Heart left ventricle (tissue), 16 donors: ENCODE measurements around the gene SLC8B1. TPM values are rescaled to one million over a fixed set of nuclear protein-coding genes. Genes with fewer than 3 reads are reported as not detected.
A peak's percentile ranks its signal among the peaks of the same experiment; 100 is the strongest.

ENCODE experiments used
- ATAC-seq, 4 donors: fragments of 200-7000 bp; cut with Tn5 transposase; one replicate each; pipeline ENCODE4 v1.9.1; 2020 to 2022; ENCODE audit warnings: moderate library complexity in 4 of 4, mild to moderate bottlenecking in 3 of 4, moderate number of reproducible peaks in 1 of 4
- DNase-seq, 5 donors: peaks; one replicate each; pipeline ENCODE4 v3.0.0-alpha.2; 2020
- H3K27ac ChIP-seq, 12 donors: fragments of 200-600 bp; sonication (generic) in 4 of 12; one replicate each; pipeline versions ENCODE4 v1.5.0 to v1.8.0; 2016 to 2022; ENCODE audit warnings: mild to moderate bottlenecking in 2 of 12
- H3K27me3 ChIP-seq, 9 donors: fragments of 200-600 bp; sonication (generic) in 2 of 9; one replicate each; pipeline versions ENCODE4 v1.5.1 to v1.8.0; 2016 to 2022; ENCODE audit warnings: mild to moderate bottlenecking in 3 of 9
- H3K36me3 ChIP-seq, 9 donors: fragments of 200-600 bp; sonication (generic) in 2 of 9; one replicate each; pipeline versions ENCODE4 v1.5.0 to v1.8.0; 2018 to 2022; ENCODE audit warnings: mild to moderate bottlenecking in 2 of 9
- H3K4me1 ChIP-seq, 12 donors: fragments of 200-600 bp; sonication (generic) in 4 of 12; one replicate each; pipeline versions ENCODE4 v1.5.0 to v1.8.0; 2016 to 2022; ENCODE audit warnings: mild to moderate bottlenecking in 3 of 12
- H3K4me3 ChIP-seq, 12 donors: fragments of 200-600 bp; sonication (generic) in 4 of 12; one replicate each; pipeline versions ENCODE4 v1.5.0 to v1.8.0; 2017 to 2022; ENCODE audit warnings: mild to moderate bottlenecking in 9 of 12, moderate library complexity in 4 of 12
- H3K9me3 ChIP-seq, 12 donors: fragments of 200-600 bp; sonication (generic) in 4 of 12; one replicate each; pipeline versions ENCODE4 v1.5.0 to v1.8.0; 2016 to 2022; ENCODE audit warnings: mild to moderate bottlenecking in 1 of 12
- POLR2A ChIP-seq, 2 donors: fragments of 450-650 bp; IDR thresholded peaks; one replicate each; pipeline ENCODE4 v1.6.1; 2017; ENCODE audit warnings: antibody characterized with exemption in 2 of 2, mild to moderate bottlenecking in 2 of 2, moderate library complexity in 2 of 2
- WGBS, 4 donors: extraction: QIAGEN DNeasy Blood & Tissue Kit in 2 of 4; methylation state at CpG; one replicate each; pipeline versions ENCODE4 v1.1.5 to v1.1.7; 2013 to 2018; 5-methylcytosine and 5-hydroxymethylcytosine counted together
- intact Hi-C, 10 donors: fragments of 100-400 bp; cut with DNase I; formaldehyde crosslinking; loops; one replicate each; pipeline versions ENCODE4 v1.11.1 to v1.14.2; 2022
- polyA plus RNA-seq, 2 donors: library from polyadenylated mRNA; stranded (reverse); fragments of 200-250 nt; gene quantifications; one replicate each; pipeline ENCODE4 v1.2.3, GENCODE V29; 2013
- total RNA-seq, 9 donors: library from RNA; depleted of rRNA in 2 of 9; stranded (reverse); fragments of >200 nt in 2 of 9; fragmentation: NEBNext Ultra II Directional in 3 of 9; extraction: Animal tissue kit (Norgen Biotek cat#: 25700) in 3 of 9; gene quantifications; one replicate each; pipeline versions ENCODE4 v1.1.0 to v1.2.4, GENCODE V29; 2016 to 2023
- TF ChIP-seq, protein P1 (sequence below), 12 donors: fragments of 200-600 bp; sonication (generic) in 4 of 12; IDR thresholded peaks; one replicate each; pipeline versions ENCODE4 v1.5.0 to v1.8.0; 2018 to 2022; ENCODE audit warnings: antibody characterized with exemption in 12 of 12, mild to moderate bottlenecking in 5 of 12
- donor health status: ischemic (EF 13 %, LVEDD 7.1; RV severe dilation, severe dysfunction).
- donor health status: healthy with polysubstance abuse.
- donor health status: DM: no; HTN: yes; CAD: no.
- donor health status: DM: no; HTN: no; CAD: no.
- donor health status: ischemic (EF 25% LVEDD 6.9; RV normal size, moderate dysfunction).
- donor health status: ischemic (EF 25% LVEDD 5.7; RV mildly dilated, moderate dysfunction).
- donor health status: healthy.
- donor health status: DM: yes; HTN: yes; CAD: no.
- donor health status: ischemic (EF 35%, LVEDD 5.7; RV mildly dilated, moderate dysfunction).
- donor health status: nonischemic (EF 11% LVEDD 7.7; RV severe dilation, severe dysfunction).
- donor health status: DM: yes; HTN: yes; CAD: no.
- donor health status: PGD.
- donor health status: ischemic (EF 29% LVEDD 5.4; RV normal size, mild dysfunction).
- donor health status: nonischemic (EF 23%, LVEDD 6.1; RV moderate dilation, normal function).

The SLC8B1 gene
- total and polyA plus RNA-seq, 11 donors: 8.8 to 33.2 (median 11.1) TPM

DNA sequence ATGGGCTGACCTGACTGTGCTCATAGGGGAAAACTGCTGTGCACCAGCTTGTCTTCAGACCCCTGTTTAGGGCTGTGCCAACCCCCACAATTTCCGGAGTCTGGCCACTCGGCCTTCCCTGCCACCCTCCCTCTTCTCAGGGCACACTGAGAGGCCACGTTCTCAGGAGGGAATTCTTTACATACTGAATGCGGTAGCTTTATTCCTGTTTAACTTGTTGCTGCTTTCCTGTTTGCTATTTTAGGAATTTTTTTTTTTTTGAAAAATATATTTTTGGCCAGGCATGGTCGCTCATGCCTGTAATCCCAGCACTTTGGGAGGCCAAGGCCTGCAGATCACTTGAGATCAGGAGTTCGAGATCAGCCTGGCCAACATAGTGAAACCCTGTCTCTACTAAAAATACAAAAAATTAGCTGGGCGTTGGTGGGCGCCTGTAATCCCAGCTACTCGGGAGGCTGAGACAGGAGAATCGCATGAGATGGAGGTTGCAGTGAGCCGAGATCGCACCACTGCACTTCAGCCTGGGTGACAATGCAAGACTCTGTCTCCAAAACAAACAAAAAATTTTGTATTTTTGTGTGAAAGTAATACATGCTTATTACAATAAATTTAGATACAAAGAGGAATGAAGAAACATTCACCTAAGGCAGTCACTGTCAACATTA is 74.1 kb downstream of the SLC8B1 start:
- Histone ChIP-seq H3K4me3 (no peak overlapping the region), H3K4me1 (peaks cover 10 to 57% (median 39%) of the 10 kb centered on the region in 12 donors), H3K27ac (peak overlapping the region; percentile 44 to 88 (median 74)), H3K27me3 (no peaks in the 10 kb centered on the region), H3K9me3 (no peaks in the 10 kb centered on the region), H3K36me3 (peaks cover 0 to 57% (median 35%) of the 10 kb centered on the region in 9 donors)
- no peak for TF ChIP-seq POLR2A (IDR thresholded peaks at IDR 0.05)
- TF ChIP-seq, protein P1, sequence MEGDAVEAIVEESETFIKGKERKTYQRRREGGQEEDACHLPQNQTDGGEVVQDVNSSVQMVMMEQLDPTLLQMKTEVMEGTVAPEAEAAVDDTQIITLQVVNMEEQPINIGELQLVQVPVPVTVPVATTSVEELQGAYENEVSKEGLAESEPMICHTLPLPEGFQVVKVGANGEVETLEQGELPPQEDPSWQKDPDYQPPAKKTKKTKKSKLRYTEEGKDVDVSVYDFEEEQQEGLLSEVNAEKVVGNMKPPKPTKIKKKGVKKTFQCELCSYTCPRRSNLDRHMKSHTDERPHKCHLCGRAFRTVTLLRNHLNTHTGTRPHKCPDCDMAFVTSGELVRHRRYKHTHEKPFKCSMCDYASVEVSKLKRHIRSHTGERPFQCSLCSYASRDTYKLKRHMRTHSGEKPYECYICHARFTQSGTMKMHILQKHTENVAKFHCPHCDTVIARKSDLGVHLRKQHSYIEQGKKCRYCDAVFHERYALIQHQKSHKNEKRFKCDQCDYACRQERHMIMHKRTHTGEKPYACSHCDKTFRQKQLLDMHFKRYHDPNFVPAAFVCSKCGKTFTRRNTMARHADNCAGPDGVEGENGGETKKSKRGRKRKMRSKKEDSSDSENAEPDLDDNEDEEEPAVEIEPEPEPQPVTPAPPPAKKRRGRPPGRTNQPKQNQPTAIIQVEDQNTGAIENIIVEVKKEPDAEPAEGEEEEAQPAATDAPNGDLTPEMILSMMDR (IDR thresholded peaks at IDR 0.05): no peak
- 66 to 72% (median 70%) methylated on average over 12 of the region's 12 CpGs for WGBS, 4 donors
- DNase-seq: peak in 1 of 5 donors; percentile 10
- intact Hi-C loops: loop anchor here in 3 of 10 donors (2.0 to 5.0 kb wide), 2 partner anchors 33 to 40 kb away; partner anchors contain the start of gene TPCN1 (in 1 of the 3)
- ATAC-seq: no peak

DNA sequence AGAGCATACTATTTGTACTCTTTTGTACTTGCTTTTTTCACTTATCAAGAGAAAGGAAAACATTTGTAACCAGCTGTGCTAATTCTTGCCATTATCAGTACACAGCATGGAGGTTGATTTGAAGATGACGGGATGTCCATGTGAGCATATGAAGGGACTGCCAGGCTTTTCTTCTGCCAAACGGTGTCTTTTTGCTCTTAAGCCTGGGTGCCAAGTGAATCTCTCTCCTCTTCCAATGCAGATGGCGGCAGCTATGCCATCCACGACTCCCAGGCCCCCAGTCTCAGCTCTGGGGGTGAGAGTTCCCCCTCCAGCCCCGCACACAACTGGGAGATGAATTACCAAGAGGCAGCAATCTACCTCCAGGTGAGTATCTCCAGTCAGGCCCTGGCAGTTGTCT is 74.8 kb downstream of the SLC8B1 start:
- Histone ChIP-seq H3K4me3 (no peak overlapping the region), H3K4me1 (peaks cover 10 to 57% (median 39%) of the 10 kb centered on the region in 12 donors), H3K27me3 (no peaks in the 10 kb centered on the region), H3K27ac (peak overlapping the region; percentile 44 to 88 (median 74)), H3K9me3 (no peaks in the 10 kb centered on the region), H3K36me3 (peaks cover 0 to 51% (median 31%) of the 10 kb centered on the region in 9 donors)
- DNase-seq (peak in 1 of 5 donors; percentile 55), ATAC-seq (peak in 2 of 4 donors; percentile 6 to 34)
- no peak for TF ChIP-seq POLR2A (IDR thresholded peaks at IDR 0.05)
- TF ChIP-seq, protein P1 (IDR thresholded peaks at IDR 0.05): no peak
- 50 to 61% (median 56%) methylated on average over 5 of the region's 5 CpGs for WGBS, 4 donors
- intact Hi-C loops: loop anchor here in 3 of 10 donors (2.0 to 5.0 kb wide), 2 partner anchors 33 to 39 kb away; partner anchors contain the start of gene TPCN1 (in 1 of the 3)

DNA sequence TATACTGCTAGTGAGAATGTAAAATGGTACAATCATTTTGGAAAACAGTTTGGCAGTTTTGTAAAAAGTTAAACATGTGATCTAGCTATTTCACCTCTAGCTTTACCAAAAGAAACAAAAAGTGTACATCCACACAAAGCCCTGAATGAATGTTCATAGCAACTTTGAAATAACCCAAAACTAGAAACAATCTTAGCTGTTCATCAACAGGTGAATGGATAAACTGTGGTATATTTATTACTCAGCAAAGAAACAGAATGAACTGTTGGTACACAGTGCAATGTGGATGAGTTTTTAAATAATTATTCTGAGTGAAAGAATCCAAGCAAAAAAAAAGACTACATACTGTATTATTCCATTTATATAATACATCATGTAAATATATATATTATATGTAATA is 77.3 kb downstream of the SLC8B1 start:
- no peak overlapping the region for H3K4me3 ChIP-seq
- peaks cover 0 to 39% (median 8%) of the 10 kb centered on the region in 9 donors for H3K36me3 ChIP-seq
- TF ChIP-seq, protein P1 (IDR thresholded peaks at IDR 0.05): no peak
- no peak for TF ChIP-seq POLR2A (IDR thresholded peaks at IDR 0.05)
- no peak for ATAC-seq
- peaks cover 0 to 19% (median 4%) of the 10 kb centered on the region in 12 donors for H3K9me3 ChIP-seq
- peaks cover 10 to 53% (median 38%) of the 10 kb centered on the region in 12 donors for H3K4me1 ChIP-seq
- H3K27ac ChIP-seq: peak overlapping the region in 4 of 12 donors; percentile 1 to 69 (median 12)
- no peak for DNase-seq
- H3K27me3 ChIP-seq: no peaks in the 10 kb centered on the region
- intact Hi-C loops: loop anchor here in 1 of 10 donors (5.0 kb wide), 1 partner anchor 35 kb away; the partner anchor contains the start of gene TPCN1

DNA sequence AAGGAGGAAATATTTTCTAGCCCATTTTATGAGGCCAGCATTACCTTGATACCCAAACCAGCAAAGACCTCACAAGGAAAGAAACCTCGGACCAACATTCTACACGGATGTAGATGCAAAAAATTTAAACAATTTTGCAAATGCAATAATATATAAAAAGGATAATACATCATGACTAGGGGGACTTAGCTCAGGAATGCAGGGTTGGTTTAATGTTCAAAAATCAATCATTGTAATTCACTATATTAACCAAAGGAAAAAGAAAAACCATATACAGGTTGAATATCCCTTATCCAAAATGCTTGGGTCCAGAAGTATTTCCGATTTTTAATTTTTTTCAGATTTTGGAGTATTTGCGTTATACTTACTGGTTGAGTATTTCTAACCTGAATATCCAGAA is 80.6 kb downstream of the SLC8B1 start:
- intact Hi-C loops: no loop called here
- H3K4me1 ChIP-seq: peaks cover 0 to 32% (median 11%) of the 10 kb centered on the region in 12 donors
- TF ChIP-seq POLR2A (IDR thresholded peaks at IDR 0.05): no peak
- peaks cover 0 to 49% (median 19%) of the 10 kb centered on the region in 9 donors for H3K36me3 ChIP-seq
- no peak for DNase-seq
- no peak for ATAC-seq
- WGBS, 4 donors: 82 to 97% (median 96%) methylated on average over 4 of the region's 4 CpGs
- H3K27me3 ChIP-seq: no peaks in the 10 kb centered on the region
- H3K4me3 ChIP-seq: no peak overlapping the region
- H3K27ac ChIP-seq: peak overlapping the region in 4 of 12 donors; percentile 30 to 92 (median 82)
- H3K9me3 ChIP-seq: peaks cover 0 to 22% (median 4%) of the 10 kb centered on the region in 12 donors
